ENCODE measurements around the gene E4F1.
A peak's percentile ranks its signal among the peaks of the same experiment; 100 is the strongest.

The E4F1 gene

DNA sequence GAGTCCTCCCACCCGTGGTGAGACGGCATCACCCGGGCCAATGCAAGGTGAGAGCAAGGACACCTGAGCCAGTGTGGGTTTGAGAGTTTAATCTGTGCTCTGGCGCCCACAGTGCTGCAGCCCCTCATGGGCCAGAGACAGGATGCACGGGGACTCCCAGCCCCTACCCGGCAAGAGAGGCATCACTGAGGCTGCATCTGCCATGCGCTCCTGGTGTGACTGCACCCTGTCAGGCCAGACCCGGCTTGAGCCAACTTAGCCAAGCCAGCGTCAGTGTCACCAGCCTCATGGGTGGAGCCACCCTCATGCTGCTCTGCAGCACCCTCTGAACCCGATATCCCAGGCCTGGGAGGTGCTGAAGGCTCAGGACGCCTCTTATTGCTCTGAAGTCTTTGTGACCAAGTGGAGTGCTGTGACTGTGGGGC, 11.5 kb upstream of the E4F1 start:
- TF ChIP-seq, protein P1, sequence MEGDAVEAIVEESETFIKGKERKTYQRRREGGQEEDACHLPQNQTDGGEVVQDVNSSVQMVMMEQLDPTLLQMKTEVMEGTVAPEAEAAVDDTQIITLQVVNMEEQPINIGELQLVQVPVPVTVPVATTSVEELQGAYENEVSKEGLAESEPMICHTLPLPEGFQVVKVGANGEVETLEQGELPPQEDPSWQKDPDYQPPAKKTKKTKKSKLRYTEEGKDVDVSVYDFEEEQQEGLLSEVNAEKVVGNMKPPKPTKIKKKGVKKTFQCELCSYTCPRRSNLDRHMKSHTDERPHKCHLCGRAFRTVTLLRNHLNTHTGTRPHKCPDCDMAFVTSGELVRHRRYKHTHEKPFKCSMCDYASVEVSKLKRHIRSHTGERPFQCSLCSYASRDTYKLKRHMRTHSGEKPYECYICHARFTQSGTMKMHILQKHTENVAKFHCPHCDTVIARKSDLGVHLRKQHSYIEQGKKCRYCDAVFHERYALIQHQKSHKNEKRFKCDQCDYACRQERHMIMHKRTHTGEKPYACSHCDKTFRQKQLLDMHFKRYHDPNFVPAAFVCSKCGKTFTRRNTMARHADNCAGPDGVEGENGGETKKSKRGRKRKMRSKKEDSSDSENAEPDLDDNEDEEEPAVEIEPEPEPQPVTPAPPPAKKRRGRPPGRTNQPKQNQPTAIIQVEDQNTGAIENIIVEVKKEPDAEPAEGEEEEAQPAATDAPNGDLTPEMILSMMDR (IDR thresholded peaks at IDR 0.05; ENCODE audit: control extremely low read depth, extremely low read depth, low read depth, missing control alignments): no peak
- CTCF ChIA-PET: interaction anchor here (1.3 to 1.4 kb wide), 2 partner anchors 17 to 57 kb away, joined by 3 to 4 read pairs; partner anchors contain the start of gene TRAF7
- no peak for DNase-seq (ENCODE audit: extremely low spot score)
- POLR2A ChIA-PET: no interaction called here

DNA sequence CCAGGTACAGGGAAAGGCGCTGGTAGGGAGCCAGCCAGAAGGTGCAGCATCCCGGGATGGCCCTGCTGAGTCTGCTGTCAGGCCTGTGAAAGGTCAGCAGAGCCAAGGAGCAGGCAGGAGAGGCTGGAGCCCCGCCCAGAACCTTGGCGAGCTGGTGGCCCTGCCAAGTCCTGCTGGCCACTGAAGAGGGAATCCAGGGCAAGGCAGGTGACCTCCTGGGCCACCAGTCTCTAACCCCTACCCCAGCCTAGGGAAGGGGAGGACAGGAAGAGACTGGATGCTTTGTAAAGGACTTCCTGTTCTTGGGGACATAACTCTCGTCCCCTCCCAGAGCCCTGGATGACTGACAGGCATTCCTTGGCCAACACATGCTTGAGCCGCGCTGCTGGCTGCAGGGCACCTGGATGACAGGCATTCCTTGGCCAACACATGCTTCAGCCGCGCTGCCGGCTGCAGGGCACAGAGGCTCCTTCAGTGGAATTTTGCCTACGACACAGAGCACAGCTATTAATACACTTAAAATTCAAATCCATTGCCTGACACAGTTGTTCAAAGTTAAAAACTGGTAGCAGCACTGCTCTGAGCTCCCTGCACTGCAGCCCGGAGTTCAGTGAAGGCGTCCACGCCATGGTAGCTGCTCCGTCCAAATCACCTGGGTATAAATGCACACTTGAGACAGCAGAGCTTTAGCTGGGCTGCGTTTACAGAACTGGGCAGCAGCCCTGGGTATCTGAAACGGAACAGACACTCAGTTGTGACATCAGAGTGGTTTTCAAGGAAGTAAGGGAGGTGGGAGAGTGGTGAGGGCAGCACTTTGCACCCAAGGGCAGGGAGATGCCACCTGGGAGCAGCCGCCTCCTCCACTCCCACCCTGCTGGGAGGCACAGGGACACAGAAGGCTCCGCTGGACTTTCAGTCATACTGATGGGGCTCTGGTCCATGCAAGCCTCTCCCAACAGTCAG, 10.7 kb upstream of the E4F1 start:
- CTCF ChIA-PET: interaction anchor here (1.0 to 1.4 kb wide), 3 partner anchors 17 to 58 kb away, joined by 3 to 4 read pairs (median 4); partner anchors contain the start of genes ECI1 and TRAF7
- no peak for DNase-seq (ENCODE audit: extremely low spot score)
- POLR2A ChIA-PET: no interaction called here

DNA sequence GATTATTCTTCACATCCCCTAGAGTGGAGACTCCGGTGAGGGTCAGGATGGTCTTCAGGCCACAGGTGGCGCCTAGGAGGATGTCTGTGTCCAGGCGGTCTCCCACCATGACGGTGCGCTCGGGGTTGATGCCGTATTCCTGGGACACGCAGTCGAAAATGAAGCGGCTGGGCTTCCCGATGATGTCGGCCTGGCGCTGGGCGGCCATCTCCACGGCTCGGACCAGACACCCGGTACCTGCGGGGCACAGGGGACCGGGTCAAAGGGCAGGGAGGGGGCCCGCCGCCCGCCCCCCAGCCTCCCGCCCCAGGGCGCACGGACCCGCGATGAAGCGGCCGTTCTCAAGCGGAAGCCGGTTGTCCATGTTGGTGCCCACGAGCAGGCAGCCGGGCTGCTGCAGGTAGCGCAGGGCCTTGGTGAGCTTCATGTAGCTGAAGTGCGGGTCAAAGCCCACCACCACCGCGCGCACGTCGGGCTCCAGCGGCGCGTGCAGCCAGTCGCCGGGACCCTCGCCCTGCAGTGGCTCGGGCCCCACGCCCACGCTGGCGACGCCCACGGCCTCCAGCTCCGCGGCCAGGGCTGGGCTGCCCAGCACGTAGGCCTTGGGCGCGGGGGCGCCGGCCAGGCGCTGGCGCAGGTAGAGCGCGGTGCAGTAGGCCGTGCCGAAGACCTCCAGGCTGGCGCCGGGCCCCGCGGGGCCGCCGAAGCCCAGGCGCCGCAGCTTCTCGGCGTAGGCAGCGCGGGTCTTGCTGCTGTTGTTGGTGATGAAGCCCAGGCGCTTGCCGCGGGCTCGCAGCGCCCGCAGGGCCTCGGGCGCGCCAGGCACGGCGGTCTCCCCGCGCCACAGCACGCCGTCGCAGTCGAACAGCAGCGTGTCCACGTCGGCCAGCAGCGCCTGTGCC, 9.3 kb upstream of the E4F1 start:
- ChIA-PET CTCF (interaction anchor here (1.0 kb wide), 1 partner anchor 8 kb away, joined by 3 read pairs; no protein-coding TSS in a partner anchor), POLR2A (interaction anchor here (1.0 to 1.4 kb wide), 3 partner anchors 11 to 131 kb away, joined by 3 to 7 read pairs (median 6); partner anchors contain the start of gene TRAF7)
- DNase-seq (ENCODE audit: extremely low spot score): no peak
- TF ChIP-seq, protein P1 (IDR thresholded peaks at IDR 0.05; ENCODE audit: control extremely low read depth, extremely low read depth, low read depth, missing control alignments): no peak

More for the DNA sequence above, 10.7 kb upstream of the E4F1 start:
- TF ChIP-seq, protein P1 (IDR thresholded peaks at IDR 0.05; ENCODE audit: control extremely low read depth, extremely low read depth, low read depth, missing control alignments): no peak

DNA sequence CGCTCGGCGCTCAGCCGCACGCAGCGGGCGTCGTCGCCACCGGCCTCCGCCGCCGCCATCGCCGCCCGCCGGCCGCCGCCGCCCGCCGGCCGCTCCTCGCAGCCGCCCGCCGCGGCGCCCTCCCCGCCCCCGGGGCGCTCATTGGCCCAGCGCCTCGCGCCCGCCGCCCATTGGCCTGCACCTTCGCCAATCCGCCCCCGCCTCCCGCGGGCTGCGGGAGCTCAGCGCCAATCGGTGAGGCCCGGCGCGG, 8.7 kb upstream of the E4F1 start, which contains the start of gene PGP:
TSS of gene PGP (minus strand) at position 122 of the 250 bp plus-strand sequence. CDS start at position 59, 63 bp downstream.
- CTCF ChIA-PET: interaction anchor here (0.6 to 1.0 kb wide), 2 partner anchors 9 to 82 kb away, joined by 3 read pairs; no protein-coding TSS in a partner anchor
- no peak for DNase-seq (ENCODE audit: extremely low spot score)
- TF ChIP-seq, protein P1 (IDR thresholded peaks at IDR 0.05; ENCODE audit: control extremely low read depth, extremely low read depth, low read depth, missing control alignments): no peak
- POLR2A ChIA-PET: interaction anchor here (0.6 to 1.4 kb wide), 4 partner anchors 9 to 132 kb away, joined by 3 to 7 read pairs (median 4); partner anchors contain the start of genes MLST8 and TRAF7

DNA sequence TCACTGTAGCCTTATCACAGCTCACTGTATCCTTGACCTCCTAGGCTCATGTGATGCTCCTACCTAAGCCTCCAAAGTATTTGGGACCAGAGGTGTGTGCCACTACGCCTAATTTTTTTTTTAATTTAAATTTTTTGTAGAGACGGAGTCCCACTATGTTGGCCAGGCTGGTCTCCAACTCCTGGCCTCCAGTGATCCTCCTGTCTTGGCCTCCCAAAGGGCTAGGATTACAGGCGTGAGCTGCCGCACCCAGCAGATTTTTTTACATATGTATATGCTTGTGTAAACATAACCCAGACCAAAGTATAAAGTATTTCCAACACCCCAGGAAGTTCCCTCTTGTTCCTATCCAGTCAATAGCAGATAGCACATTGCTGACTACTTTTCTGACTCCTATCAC, 7.1 kb upstream of the E4F1 start:
- DNase-seq (ENCODE audit: extremely low spot score): no peak
- CTCF ChIA-PET: no interaction called here
- TF ChIP-seq, protein P1 (IDR thresholded peaks at IDR 0.05; ENCODE audit: control extremely low read depth, extremely low read depth, low read depth, missing control alignments): no peak
- POLR2A ChIA-PET: no interaction called here

DNA sequence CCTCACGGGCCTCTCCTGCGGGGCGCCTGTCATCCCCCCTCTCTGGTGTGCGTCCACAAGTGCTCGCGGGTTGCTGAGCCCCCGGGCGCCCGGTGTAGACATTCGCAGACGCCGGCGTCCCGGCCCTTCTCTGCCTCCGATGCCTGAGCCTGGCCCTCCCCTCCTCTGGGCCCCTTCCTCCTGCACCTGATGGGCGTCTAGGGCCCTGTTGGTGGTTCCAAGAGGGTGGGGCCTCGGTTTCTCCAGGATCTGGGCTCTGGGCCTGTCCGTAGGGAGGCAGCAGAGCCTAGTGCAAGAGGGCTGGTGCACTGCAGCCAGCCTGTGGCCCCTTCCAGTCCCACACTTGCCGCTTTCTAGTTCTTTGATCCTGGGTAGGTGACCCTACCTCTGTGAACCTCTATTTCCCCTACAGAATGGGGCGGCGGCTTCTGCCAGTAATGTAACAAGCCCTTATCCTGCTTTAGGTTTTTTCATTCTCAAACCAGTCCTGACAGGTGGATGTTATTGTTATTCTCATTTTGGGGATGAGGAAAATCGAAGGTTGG, 623 bp downstream of the E4F1 start:
- ChIA-PET POLR2A (no interaction called here), CTCF (no interaction called here)
- TF ChIP-seq, protein P1 (IDR thresholded peaks at IDR 0.05; ENCODE audit: control extremely low read depth, extremely low read depth, low read depth, missing control alignments): peak; percentile 25
- DNase-seq (ENCODE audit: extremely low spot score): peak; percentile 56
